GM21447 (cell line): ENCODE results near the gene C10orf67.
A peak's percentile ranks its signal among the peaks of the same experiment; 100 is the strongest.
"Not testable (repeated sequence)": the region's sequence is repeated elsewhere in the genome, so short reads cannot be mapped to it uniquely, and the experiment has no call there.

Source experiments
- ATAC-seq: cut with Tn5 transposase; IDR thresholded peaks from one replicate; pipeline ENCODE4 v1.9.1; 2021; ENCODE audit not compliant: unreplicated experiment

The C10orf67 gene

DNA sequence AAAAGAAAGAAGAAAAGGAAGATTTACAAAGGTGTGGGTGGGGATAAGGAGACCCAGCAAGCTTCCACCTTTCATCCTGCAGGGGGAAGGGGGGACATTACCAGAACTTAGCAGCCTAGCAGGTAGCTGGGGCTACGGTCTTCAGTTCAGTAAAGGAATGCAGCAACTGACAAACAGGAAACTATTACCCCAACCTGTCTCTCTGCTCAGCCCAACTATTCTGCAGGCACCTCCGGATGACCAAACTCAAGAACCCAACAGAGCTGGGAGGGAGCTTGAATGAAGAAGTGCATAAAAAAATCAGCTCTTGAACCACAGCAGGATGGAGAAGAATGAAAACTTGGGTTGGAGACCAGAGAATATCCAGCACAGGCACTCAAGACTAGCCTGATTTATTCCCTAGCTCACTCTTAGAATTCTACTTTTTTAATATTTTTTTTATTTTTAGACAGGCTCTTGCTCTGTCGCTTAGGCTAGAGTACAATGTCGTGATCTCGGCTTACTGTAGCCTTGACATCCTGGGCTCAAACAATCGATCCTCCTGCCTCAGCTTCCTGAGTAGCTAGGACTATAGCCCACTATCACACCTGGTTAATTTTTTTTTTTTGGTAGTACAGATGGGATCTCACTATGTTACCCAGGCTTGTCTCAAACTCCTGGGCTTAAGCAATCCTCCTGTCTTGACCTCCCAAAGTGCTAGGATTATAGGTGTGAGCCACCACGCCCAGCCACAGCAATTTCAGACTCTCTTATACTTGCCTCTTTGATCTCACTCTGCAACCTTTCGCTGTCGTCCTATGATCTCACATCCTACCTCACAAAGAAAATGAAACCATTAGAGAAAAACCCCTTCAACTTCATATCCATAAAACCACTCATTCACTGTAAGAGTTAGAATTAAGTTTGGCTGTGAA lies 18.5 kb upstream of the C10orf67 start:
- peak; percentile 40 for ATAC-seq

- ATAC-seq, result peak; percentile 43
Observed at GRCh38 chr10:23362069-23362830, 17.7 kb upstream of the C10orf67 start.

DNA sequence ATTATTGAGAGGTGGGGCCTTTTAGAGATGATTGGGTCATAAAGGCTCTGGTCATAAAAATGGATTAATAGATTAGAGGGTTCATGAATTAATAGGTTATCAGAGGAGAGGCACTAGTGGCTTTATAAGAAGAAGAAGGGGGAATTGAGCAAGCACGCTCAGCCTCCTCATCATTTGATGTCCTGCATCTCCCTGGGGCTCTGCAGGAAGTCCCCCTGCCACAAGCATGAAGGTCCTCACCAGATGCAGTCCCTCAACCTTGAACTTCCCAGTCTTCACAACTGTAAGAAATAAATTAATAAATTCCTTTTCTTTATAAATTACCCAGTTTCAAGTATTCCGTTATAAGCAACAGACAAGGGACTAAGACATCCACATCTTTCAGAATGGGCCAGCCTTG lies 17.1 kb upstream of the C10orf67 start:
- ATAC-seq, result no peak

DNA sequence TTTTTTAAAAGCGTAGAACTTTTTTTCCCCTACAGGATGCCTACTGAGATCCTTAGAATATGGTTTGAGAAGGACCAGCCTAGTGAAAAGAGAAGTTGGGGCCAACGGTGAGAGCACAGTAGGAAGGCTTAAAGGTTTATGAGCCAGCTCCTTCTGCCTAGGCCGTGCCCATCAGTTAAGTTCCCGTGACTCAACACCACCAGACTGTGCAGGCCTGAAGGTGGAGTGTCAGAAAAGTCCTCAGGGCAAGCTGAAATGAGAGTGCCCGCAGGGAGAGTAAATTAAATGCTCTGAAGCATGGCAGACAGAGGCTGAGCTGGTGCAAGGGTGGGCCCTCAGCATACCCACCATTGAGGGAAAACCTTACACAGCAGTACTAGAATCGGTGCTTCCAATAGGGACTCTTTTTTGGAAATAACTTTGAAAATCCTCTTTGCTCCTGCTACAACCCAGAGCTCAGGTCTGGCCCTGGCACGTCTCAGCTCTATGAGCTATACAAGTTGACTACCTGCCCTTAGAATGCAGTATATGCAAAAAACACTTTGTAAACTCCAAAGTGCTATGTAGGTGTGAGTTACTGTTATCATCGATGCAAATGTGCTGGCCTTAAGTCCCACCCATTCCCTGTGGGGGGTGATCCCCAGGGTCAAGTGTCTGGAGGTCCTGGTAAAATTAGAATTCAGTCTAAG lies 15.2 kb upstream of the C10orf67 start:
- no peak for ATAC-seq

- ATAC-seq, result no peak
Observed at GRCh38 chr10:23358357-23358756, 13.8 kb upstream of the C10orf67 start.

DNA sequence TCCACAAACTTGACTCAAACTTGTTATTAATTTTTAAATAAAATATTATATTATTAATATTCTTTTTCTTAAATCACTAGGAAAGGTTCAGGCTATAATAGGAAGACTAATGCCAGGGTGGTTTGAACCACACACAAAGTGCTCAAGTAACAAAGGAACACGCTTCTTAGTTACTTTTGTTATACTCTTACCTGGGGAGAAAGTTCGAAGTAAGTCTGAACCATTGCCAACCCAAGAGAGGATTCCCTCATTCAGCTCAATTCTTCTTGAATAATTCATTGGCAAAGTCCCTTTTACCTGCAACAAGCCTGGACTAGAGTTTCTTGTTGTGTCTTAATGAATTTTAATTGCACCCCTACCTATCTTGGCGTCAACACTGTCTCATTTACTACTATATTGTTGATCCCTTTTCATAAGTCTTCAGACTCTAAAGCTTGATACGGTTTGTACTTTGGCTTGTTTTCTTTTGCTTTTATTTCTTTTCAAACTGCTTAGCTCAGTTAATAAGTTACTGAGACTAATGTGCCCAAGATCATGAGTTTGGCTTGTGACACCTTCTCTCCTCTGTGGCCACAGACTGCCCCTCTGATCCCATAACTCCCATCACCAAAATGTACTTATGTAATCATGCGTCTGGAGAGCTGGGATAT lies 10.2 kb upstream of the C10orf67 start:
- no peak for ATAC-seq

- no peak for ATAC-seq
Observed at GRCh38 chr10:23351926-23352519, 7.4 kb upstream of the C10orf67 start.

- not testable (repeated sequence) for ATAC-seq
Observed at GRCh38 chr10:23350706-23351105, 6.1 kb upstream of the C10orf67 start.

DNA sequence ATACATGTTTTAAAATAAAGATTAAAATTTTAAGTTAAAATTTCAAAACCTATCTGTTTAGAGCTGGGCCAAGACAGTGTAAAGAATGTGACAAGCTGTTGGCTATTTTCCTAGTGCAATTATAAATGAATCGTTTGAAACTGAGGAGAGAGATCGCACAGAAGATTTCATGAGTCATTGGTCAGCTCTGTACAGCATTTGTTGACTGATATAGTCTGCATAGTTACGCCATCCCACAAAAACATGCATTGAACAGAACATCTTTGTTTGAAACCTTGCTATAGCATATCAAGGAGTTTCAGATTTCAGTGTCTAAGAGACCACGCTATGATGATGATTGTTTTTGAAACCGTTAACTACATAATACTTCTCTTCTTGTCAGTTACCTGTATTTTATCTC lies 1.3 kb upstream of the C10orf67 start:
- ATAC-seq, result no peak

- ATAC-seq, result no peak
Observed at GRCh38 chr10:23343591-23344240, 881 bp downstream of the C10orf67 start.

DNA sequence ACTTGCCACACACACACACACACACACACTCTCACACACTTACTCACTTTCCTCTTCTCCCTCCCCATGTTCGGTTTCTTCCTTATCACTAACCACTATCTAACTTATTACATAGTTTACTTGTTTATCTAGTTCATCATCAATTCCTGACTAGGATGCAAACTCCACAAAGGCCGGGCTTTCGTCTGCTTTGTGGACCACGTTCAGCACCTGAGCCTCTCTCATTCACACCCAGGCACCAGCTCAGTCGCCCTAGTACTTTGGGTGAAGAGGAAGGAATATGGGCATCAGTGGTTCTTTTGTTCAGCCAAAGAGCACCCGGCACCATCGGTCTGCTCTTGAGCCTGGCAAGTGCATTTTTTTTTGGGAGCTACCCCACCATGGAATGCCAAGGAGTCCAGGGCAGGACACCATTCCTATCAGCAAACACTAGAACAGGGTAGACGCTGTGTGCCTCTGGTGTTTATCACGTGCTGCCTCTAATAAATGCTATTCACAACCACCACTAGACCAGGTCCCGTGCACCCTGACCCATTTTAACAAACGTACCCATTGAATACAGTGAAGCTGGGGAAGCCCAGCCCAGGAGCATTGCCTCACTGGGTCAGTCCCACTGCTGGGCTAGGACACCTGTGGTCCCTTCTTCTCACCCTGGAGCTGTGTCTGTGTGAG lies 2.2 kb downstream of the C10orf67 start:
- ATAC-seq, result no peak

DNA sequence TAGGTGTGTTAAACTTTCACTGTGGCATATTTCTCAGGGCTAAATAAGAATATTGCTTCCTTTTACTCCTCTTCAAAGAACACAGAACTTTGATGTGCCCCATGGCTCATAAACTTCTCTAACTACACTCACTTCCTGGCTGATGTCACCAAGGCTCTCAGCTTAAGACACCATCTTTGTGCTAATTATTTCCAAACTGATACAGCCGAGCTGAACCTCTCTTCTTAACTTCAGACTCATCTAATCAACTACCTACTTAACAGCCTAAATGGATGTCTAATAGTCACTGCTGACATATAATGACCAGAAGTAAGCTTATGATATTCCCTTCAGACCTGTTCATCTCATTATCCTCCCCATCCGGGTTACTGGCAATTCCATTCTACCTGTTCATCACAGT lies 3.6 kb downstream of the C10orf67 start:
- ATAC-seq, result no peak

DNA sequence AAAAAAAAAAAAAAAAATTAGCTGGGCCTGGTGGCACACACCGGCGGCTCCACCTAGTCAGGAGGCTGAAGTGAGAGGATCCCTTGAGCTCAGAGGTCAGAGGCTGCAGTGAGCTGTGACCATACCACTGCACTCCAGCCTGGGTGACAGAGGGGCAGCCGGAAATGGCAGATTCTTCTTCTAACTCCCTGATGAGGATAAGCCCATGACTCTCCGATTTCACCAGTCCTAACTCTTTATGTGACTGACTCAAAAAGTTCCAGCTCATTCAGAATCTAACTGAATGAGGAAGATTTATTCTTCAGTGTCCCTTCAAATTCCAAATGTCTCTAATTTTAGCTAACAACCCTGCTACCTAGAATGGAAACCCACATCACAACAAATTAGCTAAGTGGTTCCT lies 4.2 kb downstream of the C10orf67 start:
- ATAC-seq, result no peak

DNA sequence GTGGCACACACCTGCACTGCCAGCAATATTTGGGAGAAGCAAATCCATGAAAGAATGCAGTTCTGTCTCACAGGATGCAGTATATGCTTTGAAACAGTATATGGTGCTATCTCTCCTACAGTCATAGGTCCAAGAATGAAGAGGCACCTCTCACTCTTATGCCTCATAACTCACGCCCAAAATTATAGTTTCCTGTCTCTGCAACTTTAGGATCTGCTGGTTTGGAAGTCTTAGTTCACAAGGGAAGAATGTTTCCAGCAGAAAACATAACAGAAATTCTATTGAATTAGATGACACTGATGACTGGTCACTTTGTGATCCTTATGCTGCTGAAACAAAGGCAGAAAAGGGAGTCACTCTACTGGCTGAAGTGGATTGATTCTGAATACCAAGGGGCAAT lies 5.7 kb downstream of the C10orf67 start:
- no peak for ATAC-seq

DNA sequence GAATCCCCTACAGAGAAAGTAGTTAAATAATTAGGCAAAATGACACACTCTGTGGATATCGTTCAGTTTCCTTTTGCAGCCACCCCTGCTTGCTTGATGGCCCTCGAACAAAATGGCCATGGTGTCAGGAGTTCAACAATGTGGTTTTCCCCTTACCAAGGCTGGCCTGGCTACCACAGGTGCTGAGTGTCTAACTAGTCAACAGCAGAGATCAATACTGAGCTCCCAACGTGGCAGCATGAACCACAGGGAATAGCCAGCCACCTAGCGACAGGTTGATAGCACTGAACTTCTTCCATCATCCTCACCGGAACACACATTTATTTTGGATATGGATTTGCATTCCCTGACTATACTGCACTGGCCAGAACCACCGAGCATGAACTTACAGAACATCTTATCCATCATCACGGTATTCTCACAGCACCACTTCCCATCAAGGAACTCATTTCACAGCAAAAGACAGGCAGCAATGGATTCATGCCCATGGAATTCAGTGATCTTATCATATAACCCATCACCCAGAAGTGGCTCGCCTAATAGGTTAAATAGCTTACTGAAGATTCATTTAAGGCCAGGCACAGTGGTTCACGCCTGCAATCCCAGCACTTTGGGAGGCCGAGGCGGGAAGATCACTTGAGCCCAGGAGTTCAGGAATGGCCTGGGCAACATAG lies 6.3 kb downstream of the C10orf67 start:
- no peak for ATAC-seq

DNA sequence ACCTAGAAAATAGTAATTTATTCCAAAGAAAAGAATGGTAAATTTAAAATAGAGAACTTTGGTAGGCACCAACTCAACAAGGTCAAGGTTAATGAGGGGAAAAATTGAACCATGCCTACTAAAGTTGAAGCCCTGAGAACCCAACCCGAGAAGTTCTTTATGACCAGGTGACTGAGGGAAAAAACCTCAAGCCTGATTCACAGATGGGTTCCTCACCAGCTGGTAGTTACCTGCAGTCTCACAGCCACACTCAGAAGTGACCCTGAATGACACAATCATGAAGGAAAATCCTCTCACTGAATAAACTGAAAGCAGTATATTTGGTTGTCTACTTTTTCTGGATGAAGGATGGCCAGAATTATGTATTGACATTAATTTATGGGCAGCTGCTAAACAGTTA lies 7.0 kb downstream of the C10orf67 start:
- no peak for ATAC-seq

- ATAC-seq, result no peak
Observed at GRCh38 chr10:23331567-23332301, 12.9 kb downstream of the C10orf67 start.

DNA sequence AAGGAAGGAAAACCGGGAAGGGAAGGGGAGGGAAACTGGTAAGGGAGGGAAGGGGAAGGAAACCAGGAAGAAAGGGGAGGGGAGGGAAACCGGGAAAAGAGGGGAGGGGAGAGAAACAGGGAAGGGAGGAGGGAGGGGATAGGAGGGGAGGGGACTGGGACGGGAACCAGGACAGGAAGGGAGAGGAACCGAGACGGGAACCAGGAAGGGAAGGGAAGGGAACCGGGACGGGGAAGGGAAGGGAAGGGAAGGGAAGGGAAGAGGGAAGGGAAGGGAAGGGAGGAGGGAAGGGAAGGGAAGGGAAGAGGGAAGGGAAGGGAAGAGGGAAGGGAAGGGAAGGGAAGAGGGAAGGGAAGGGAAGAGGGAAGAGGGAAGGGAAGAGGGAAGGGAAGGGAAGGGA lies 13.6 kb downstream of the C10orf67 start:
- no peak for ATAC-seq
